HG02763 (cell line): ENCODE results near the gene PLA2G7.
"Not testable (repeated sequence)": the region's sequence is repeated elsewhere in the genome, so short reads cannot be mapped to it uniquely, and the experiment has no call there.

ENCODE experiments used
- ATAC-seq: cut with Tn5 transposase; IDR thresholded peaks from one replicate; pipeline ENCODE4 v1.9.1; 2021; ENCODE audit warnings: mild to moderate bottlenecking, moderate library complexity; ENCODE audit not compliant: unreplicated experiment

PLA2G7 gene

GRCh38 chr6:46748940-46749503 lies 13.8 kb upstream of the PLA2G7 start:
- no peak for ATAC-seq

- no peak for ATAC-seq
Observed at GRCh38 chr6:46746696-46747095, 11.5 kb upstream of the PLA2G7 start, which contains the start of gene ANKRD66. ANKRD66 (plus strand) TSS chr6:46746933; CDS start chr6:46751949, 5,016 bp downstream.

GRCh38 chr6:46745973-46746372 lies 10.8 kb upstream of the PLA2G7 start:
- ATAC-seq, result no peak

GRCh38 chr6:46744159-46744725 lies 9.1 kb upstream of the PLA2G7 start:
- ATAC-seq, result not testable (repeated sequence)

GRCh38 chr6:46743425-46744158 lies 8.4 kb upstream of the PLA2G7 start:
- no peak for ATAC-seq

- no peak for ATAC-seq
Observed at GRCh38 chr6:46741910-46742309, 6.7 kb upstream of the PLA2G7 start.

- ATAC-seq, result no peak
Observed at GRCh38 chr6:46741482-46741881, 6.3 kb upstream of the PLA2G7 start.

GRCh38 chr6:46736906-46737305 lies 1.7 kb upstream of the PLA2G7 start:
- no peak for ATAC-seq

GRCh38 chr6:46735720-46736031 lies 501 bp upstream of the PLA2G7 start:
- no peak for ATAC-seq

GRCh38 chr6:46733341-46733801 lies 1.8 kb downstream of the PLA2G7 start:
- no peak for ATAC-seq

GRCh38 chr6:46730921-46731461 lies 4.2 kb downstream of the PLA2G7 start:
- no peak for ATAC-seq

- ATAC-seq, result no peak
Observed at GRCh38 chr6:46729787-46730326, 5.3 kb downstream of the PLA2G7 start.

- ATAC-seq, result no peak
Observed at GRCh38 chr6:46720401-46720800, 14.8 kb downstream of the PLA2G7 start.

- ATAC-seq, result no peak
Observed at GRCh38 chr6:46719099-46719498, 16.1 kb downstream of the PLA2G7 start.

- ATAC-seq, result no peak
Observed at GRCh38 chr6:46715141-46715540, 20.0 kb downstream of the PLA2G7 start.

- no peak for ATAC-seq
Observed at GRCh38 chr6:46711491-46711890, 23.7 kb downstream of the PLA2G7 start.

GRCh38 chr6:46706464-46706863 lies 28.7 kb downstream of the PLA2G7 start:
- ATAC-seq, result no peak

- ATAC-seq, result no peak
Observed at GRCh38 chr6:46704562-46704961, 30.6 kb downstream of the PLA2G7 start.

GRCh38 chr6:46699970-46700369 lies 35.2 kb downstream of the PLA2G7 start:
- ATAC-seq, result no peak

GRCh38 chr6:46690911-46691451 lies 44.2 kb downstream of the PLA2G7 start:
- no peak for ATAC-seq

GRCh38 chr6:46690141-46690755 lies 44.9 kb downstream of the PLA2G7 start:
- ATAC-seq, result no peak
